NT2/D1 (cell line): Measurements from ENCODE around the gene ATF4.

Source experiments
- DNase-seq: peaks from one replicate; pipeline ENCODE4 v3.0.0-alpha.2; 2011; ENCODE audit warnings: low read depth, low spot score
- H3K27me3 ChIP-seq: 2 replicates; pipeline ENCODE4 v1.6.0; 2011; ENCODE audit warnings: mild to moderate bottlenecking; ENCODE audit not compliant: insufficient read length, insufficient read depth
- H3K36me3 ChIP-seq: 2 replicates; pipeline ENCODE4 v1.6.1; 2011; ENCODE audit warnings: mild to moderate bottlenecking, low read length, mixed read lengths; ENCODE audit not compliant: insufficient read depth, insufficient read length
- H3K4me1 ChIP-seq: 2 replicates; pipeline ENCODE4 v1.5.1; 2011; ENCODE audit not compliant: insufficient read depth, insufficient read length
- H3K4me3 ChIP-seq: 2 replicates; pipeline ENCODE4 v1.5.1; 2011; ENCODE audit warnings: low read depth; ENCODE audit not compliant: insufficient read length
- H3K9ac ChIP-seq: 2 replicates; pipeline ENCODE4 v1.6.0; 2011; ENCODE audit warnings: low read depth; ENCODE audit not compliant: insufficient read length
- H3K9me3 ChIP-seq: 2 replicates; pipeline ENCODE4 v1.5.1; 2011; ENCODE audit warnings: mild to moderate bottlenecking, low read length; ENCODE audit not compliant: insufficient read depth
- SUZ12 ChIP-seq: IDR thresholded peaks from 2 replicates; pipeline ENCODE4 v1.6.1; 2011; ENCODE audit not compliant: insufficient read length, insufficient read depth; ENCODE audit errors: extremely low read depth
- YY1 ChIP-seq: IDR thresholded peaks from 2 replicates; pipeline ENCODE4 v1.6.1; 2011; ENCODE audit not compliant: insufficient read length, insufficient read depth
- ZNF274 ChIP-seq: IDR thresholded peaks from 2 replicates; pipeline ENCODE4 v1.6.1; 2011; ENCODE audit warnings: mild to moderate bottlenecking, low read depth, low read length

Gene ATF4

GRCh38 chr22:39498368-39498767 lies 22.0 kb upstream of the ATF4 start:
- Histone ChIP-seq H3K9me3 (no peaks in the 10 kb centered on the region), H3K4me3 (no peak overlapping the region), H3K4me1 (peaks cover 10% of the 10 kb centered on the region), H3K36me3 (peaks cover 4% of the 10 kb centered on the region), H3K9ac (peak overlapping the region; percentile 42), H3K27me3 (peaks cover 22% of the 10 kb centered on the region)
- DNase-seq = no peak
- TF ChIP-seq ZNF274 = no peak
- no peak for TF ChIP-seq SUZ12
- TF ChIP-seq YY1 = no peak

GRCh38 chr22:39498802-39499201 lies 21.6 kb upstream of the ATF4 start:
- TF ChIP-seq ZNF274 (no peak), YY1 (no peak), SUZ12 (no peak)
- Histone ChIP-seq H3K9me3 (no peaks in the 10 kb centered on the region), H3K27me3 (peaks cover 27% of the 10 kb centered on the region), H3K9ac (peak overlapping the region; percentile 42), H3K36me3 (peaks cover 9% of the 10 kb centered on the region), H3K4me1 (peaks cover 10% of the 10 kb centered on the region), H3K4me3 (no peak overlapping the region)
- DNase-seq = no peak

GRCh38 chr22:39500101-39500500 lies 20.3 kb upstream of the ATF4 start:
- Histone ChIP-seq H3K36me3 (peaks cover 22% of the 10 kb centered on the region), H3K9ac (no peak overlapping the region), H3K4me1 (peaks cover 10% of the 10 kb centered on the region), H3K27me3 (peaks cover 40% of the 10 kb centered on the region), H3K9me3 (no peaks in the 10 kb centered on the region), H3K4me3 (no peak overlapping the region)
- DNase-seq = no peak
- TF ChIP-seq SUZ12 (no peak), YY1 (no peak), ZNF274 (no peak)

- Histone ChIP-seq H3K9me3 (no peaks in the 10 kb centered on the region), H3K4me1 (peaks cover 5% of the 10 kb centered on the region), H3K4me3 (peak overlapping the region; percentile 18), H3K27me3 (peaks cover 55% of the 10 kb centered on the region), H3K36me3 (peaks cover 38% of the 10 kb centered on the region), H3K9ac (peak overlapping the region; percentile 66)
- DNase-seq = no peak
- TF ChIP-seq ZNF274 (no peak), SUZ12 (no peak), YY1 (no peak)
These were observed 18.7 kb upstream of the ATF4 start for GRCh38 chr22:39501644-39502108.

- Histone ChIP-seq H3K9me3 (no peaks in the 10 kb centered on the region), H3K36me3 (peaks cover 42% of the 10 kb centered on the region), H3K4me3 (peak within 1 kb of the TSS; percentile 69), H3K27me3 (peaks cover 58% of the 10 kb centered on the region), H3K4me1 (peaks cover 5% of the 10 kb centered on the region), H3K9ac (peak within 1 kb of the TSS; percentile 94)
- TF ChIP-seq YY1 = peak; percentile 57
- TF ChIP-seq SUZ12 = no peak
- DNase-seq = peak; percentile 89
These were observed 18.1 kb upstream of the ATF4 start, which contains the start of gene MIEF1 for GRCh38 chr22:39502109-39502788. Gene MIEF1, plus strand, starts transcription at chr22:39502290. Its CDS starts 9,005 bp downstream, at chr22:39511295.

- Histone ChIP-seq H3K9ac (peak overlapping the region; percentile 94), H3K9me3 (no peaks in the 10 kb centered on the region), H3K4me3 (peak overlapping the region; percentile 69), H3K4me1 (peaks cover 5% of the 10 kb centered on the region), H3K27me3 (peaks cover 61% of the 10 kb centered on the region), H3K36me3 (peaks cover 45% of the 10 kb centered on the region)
- DNase-seq = no peak
- no peak for TF ChIP-seq ZNF274
These were observed 17.5 kb upstream of the ATF4 start for GRCh38 chr22:39502789-39503409.

- Histone ChIP-seq H3K9me3 (no peaks in the 10 kb centered on the region), H3K4me3 (no peak overlapping the region), H3K4me1 (peaks cover 5% of the 10 kb centered on the region), H3K27me3 (peaks cover 63% of the 10 kb centered on the region), H3K9ac (no peak overlapping the region), H3K36me3 (peaks cover 51% of the 10 kb centered on the region)
- TF ChIP-seq YY1 (no peak), SUZ12 (no peak), ZNF274 (no peak)
- DNase-seq = no peak
These were observed 16.7 kb upstream of the ATF4 start for GRCh38 chr22:39503630-39504029.
